Endometrium (tissue), 2 donors: ENCODE data around the gene XPO4.

Experiments
- FAIRE-seq: peaks from 2 replicates; lab custom pipeline; 2012; peaks lifted over from hg19 to GRCh38; lab: Jason Lieb, UNC
- donor health status: control.
- donor health status: control.

XPO4 gene

DNA sequence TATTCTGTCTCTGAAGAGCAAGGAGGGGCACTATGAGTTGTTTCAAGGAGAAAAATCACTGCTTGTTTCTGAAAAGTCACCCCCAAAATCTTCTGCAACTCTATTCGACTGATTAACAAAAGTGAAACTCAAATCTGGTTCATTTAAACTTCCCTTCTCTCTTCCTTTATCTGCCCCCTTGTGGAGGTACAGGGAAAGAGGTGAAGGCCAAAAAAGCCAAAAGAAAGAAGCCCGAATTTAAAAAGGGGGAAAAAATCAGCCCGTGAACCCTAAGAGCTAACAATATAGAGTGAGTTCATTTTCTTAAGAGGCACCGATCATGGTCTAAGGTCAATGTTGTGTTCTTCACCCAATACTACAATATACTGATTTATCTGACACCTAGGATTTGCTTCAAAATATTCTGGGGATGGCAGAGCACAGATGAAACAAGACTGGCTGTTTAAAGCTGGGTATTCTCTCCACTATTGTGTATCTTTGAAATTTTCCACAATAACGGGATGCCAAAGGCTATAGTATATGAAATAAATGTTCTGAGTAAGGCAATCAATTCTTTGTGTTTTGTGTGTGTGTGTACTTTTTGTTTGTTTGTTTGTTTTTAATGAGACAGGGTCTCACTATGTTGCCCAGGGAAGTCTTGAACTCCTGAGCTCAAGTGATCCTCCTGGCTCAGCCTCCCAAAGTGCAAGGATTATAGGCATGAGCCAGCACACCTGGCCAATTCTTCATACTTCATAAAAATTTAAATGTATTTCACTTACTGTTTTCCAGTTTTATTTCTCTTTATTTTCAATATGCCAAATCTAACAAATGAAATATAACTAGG, 73.8 kb downstream of the XPO4 start:
- FAIRE-seq: peak; percentile 86

DNA sequence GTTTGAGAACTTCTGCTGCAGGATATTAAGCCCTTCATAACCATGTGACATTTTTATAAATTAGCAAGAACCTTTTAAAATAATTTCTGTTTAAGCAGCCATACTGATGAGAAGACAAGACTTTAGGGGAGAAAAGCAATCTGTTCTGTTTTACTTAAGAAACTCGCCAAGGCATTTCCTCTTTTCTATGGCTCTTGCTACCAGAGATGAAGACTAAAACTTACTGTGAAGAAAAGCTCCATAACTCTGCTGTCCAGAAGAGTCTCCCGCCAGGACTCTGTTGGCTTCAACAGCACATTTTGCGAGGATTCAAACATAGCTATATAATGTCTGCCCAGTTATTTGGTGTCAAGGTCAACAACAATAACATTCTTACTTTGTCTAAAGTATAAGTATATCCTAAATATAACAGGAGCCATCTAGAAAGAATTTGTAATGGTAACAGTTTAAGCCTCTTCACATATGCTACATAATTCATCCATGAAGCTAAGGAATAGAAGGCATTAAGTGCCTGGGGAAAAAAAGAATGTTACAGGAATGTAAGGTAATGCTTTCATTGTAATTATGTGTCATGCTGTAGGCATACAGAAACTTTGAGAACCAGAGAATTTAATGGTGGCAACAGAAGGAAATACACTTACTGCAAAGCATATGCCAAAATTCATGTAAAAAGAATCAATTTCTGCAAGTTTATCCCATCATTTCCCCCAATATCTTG, 75.5 kb downstream of the XPO4 start:
- FAIRE-seq: no peak

DNA sequence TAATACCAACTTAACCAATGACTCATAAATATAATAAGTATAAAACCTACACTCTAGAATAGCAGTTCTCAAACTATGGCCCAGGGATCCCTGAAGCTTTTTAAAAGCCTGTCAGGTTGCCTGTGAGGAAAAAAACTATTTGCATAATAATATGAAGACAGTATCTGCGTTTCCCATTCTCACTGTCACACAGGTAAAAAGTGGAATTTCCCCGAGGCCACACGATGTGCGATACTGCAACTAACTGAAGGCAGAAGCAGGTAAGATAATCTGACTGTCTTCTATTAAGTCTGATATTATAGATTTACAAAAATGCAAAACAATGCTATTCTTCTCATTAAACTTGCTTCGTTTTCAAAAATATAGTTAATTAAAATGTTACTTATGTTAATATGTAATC, 76.2 kb downstream of the XPO4 start:
- FAIRE-seq: no peak

DNA sequence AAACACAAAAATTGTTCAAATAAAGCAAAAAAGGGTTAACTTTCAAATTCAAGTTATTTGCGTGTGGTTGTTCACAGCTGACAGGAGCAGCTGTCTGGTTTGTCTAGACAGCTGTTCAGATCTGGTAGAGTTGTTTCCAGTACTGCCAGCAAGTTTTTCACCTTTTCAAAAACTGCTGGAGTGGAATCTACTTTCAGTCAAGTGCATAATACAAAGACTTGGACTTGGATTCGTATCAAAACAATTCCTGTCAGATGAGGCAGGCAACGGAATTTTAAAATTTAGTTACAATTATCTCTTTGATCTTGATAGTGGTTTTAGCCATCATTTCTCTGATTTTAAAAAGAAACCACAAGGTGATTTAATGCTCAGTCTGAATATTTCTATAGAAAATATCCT, 77.1 kb downstream of the XPO4 start:
- FAIRE-seq: no peak

DNA sequence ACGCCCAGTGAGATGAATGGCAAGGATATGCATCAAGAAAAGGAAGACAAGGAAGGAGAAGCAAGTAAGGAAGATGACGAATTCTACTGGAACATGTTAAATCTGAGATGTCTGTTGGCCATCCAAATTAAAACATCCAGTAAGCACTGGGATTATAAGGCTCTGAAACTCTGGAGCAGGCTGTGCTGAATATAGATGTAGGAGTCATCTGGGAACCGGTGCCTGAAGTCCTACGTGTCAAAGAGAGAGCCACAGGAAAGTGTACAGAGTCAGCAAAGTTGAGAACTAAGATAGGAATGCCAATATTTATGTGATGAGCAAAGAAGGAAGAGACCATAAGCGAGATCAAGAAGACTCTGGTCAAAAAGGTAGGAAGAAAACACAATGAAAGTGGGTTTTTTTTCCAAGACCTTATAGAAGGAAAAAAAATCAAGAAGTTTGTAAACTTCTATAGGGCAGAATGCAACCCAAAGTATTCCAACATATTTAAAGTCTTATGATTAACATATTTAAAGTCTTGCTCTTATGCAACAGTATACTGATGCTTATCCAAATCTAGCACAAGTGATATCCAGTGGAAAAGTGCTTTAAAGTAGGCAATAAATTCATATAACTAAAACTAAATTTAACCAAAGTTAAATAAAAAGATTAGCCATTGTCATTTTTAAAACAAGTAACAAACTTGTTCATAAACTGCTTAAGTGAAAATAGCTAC, 77.6 kb downstream of the XPO4 start:
- no peak for FAIRE-seq

DNA sequence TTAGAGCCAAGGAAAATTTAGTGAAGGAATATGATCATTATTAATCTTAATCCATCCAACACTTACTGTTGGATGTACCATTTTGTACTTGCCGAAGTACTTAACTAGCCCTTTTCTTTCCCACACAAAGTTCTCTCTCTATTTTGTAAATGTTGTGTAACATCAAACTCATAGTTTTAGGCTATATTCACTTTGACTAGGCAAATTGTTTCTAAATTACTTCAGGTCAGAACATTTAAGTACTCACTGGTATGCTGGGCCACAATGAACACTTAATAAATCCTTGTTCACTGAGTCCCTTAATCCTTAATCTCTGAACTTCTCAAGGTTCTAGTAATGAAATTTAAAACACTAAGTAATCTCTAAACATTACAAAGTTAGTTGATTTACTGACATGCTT, 79.5 kb downstream of the XPO4 start:
- no peak for FAIRE-seq

DNA sequence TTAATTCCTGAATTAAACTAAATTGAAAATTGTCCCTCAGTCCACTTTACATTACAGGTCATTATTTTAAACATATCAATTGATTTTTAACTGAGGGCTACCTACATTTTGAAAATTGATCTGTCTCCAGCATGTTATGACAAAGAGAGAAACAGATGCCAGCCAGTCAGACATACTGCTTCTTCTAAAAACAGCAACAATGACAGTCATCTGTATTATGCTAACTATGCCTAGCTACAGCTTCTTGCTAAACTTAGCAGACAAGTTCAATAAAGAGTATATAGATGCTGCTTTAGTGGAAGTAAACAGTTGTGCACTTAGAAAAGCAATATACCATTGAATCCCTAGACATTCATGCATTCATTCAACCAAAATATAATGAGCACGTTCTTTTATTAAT, 80.1 kb downstream of the XPO4 start:
- FAIRE-seq: no peak

DNA sequence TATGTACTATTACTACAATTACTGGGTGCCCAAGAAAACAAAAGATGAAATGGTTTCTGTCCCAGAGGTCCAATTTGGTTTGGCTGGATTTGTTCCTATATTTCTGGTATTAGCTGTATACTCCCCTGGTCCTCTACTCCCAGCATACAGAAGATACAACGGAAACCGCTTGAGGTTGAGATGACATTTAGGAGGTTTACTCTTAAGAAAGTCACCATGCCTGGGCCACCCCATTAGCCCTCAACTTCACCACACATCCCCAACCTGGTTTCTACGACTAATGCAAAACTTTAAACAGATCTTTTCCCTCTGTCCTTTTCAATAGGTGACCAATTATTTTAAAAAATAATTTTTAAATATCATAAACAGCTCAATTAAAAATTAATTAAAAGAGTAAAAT, 82.8 kb downstream of the XPO4 start:
- FAIRE-seq: no peak

DNA sequence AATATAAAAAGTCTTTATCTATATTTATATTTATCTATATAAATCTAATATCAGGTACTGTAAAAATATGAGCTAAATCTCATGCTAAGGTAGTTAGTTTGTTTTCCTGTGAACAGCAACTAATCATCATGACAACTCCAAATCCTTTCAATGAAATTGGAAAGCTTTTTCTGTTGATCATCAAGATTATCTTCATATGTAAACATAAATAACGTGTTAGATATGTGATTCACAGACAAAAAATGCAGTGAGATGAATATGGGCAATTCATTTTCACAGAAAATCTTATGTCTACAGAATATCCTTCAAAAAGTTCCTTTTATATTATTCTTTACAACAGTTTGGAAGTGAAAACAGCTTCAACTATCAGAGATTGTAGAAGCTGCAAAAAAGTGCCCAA, 87.1 kb downstream of the XPO4 start:
- no peak for FAIRE-seq

DNA sequence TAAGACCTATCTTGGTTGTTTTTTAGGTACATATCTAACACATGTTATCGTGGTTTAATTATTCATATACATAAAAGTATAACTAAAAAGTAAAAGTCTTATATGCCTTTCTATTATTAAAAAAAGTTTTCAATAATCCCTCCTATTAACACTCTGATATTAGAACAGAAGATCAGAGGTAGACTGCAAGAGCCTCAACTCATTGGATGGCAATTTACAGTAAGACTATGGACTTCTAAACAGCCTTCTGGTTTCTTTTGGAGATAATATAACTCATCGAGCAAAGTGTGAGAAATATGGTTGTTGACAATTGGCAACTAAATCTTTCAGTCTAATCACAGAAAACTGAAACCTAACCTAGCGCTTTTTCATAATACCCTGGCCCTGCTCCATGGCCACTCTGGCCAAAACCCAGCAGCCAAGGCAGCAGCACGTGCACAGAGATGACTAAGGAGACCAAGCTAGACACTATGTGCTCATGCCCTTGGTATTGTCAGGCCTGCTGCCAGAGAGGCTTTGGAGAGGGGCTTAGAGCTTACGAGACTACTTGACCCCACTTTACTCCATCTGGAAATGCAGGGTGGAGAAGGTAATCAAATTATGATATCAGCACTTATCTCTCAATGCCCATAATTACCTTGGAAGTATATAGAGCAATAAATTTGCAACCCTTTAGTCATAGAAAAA, 88.2 kb downstream of the XPO4 start:
- no peak for FAIRE-seq

DNA sequence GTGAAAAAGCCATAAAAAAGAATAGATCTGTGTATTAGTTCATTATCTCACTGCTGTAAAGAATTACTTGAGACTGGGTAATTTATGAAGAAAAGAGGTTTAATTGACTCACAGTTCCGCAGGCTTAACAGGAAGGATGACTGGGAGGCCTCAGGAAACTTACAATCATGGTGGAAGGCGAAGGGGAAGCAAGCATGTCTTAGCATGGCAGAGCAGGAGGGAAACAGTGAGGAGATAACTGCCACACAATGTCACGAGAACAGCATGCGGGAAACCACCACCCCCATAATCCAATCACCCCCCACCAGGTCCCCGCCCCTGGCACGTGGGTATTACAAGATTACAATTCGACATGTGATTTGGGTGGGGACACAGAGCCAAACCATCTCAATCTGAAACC, 89.7 kb downstream of the XPO4 start:
- no peak for FAIRE-seq

DNA sequence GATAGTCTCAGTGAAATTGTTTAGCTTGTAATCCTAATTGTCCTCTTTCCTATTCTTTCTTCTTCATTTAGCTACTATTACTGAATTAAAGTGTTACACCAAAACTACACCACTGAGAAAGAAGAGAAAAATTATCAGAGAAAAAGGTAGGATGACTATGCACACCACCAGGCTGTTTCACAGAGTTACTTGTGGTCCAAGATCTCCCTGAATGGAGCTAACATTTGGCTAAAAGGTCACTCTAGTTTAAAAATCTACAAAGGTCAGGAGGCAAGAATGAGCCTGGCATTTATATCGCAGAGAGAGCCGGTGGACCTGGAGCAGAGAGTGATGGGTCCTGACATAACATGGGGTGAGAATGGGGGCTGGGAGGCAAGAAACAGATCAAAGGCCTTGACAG, 91.7 kb downstream of the XPO4 start:
- FAIRE-seq: no peak

DNA sequence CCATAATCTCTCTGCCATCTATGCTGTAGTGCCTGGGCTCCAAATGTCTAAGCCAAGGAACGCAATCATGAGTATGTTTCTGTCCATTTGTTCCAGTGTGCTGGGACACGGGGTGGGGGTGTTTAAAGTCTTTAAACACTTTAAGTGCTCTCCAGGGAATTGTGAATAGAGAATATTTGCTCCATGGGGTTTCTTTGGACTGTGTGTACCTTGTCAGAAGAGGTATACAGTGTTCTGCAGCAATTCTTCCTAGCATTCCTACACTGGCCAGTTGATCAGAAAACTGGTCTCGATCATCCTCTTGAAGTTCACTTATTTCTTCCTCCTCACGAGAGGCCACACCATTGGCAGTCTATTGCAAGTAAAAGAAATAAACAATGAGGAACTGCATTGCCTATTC, 93.7 kb downstream of the XPO4 start:
- FAIRE-seq: no peak

DNA sequence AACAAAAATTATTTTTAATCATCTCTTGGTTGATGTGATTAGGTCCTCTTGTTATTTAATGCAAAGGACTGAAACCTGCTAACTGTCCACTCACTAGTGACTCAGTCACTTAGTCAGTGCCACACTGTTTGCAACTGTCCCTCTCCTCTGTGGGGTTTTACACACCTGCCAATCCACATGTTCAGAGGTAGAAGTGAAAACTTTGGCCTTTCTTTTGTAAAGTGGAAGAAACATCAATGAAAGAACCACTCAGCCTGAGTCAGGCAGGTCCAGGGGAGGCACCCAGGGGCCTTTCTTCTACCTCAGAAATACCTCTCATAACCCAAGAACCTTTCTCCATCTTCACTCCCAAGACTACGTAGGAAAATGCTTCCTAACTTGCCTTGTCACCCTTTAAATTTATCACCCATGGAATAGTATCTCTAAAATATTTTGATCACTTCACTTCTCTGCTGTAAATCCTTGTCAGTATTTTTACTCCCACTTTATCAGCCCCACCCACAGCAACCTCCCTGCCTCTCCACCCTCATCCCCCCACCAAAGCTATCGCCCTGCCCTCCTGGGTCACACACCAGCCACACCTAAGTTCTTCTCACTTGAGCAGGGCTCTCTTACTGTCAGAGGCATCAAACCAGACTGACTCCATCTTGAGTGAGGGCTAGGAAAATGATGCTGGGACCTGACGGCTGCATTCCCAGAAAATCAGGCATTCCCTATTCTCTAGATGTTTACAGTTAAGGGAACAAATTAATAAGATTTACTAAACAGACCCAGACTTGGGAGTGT, 99.2 kb downstream of the XPO4 start:
- no peak for FAIRE-seq

DNA sequence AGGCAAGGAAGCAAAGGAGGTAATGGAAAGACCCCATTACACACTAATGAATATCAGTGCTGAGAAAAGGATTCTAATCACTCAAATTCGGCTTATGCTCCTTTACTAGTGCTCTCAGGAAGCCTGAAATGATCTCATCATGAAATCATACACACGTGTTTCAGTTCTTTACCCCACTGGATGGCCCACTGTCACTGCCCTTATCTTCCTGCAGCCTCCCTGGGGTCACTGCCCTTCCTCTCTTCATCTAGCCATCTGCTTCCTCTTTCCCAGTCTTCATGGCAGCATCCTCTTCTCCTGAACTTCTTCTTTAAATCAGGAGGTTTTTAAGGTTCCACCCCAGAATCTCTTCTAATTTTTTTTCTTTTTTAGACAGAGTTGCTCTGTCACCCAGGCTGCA, 100.8 kb downstream of the XPO4 start:
- no peak for FAIRE-seq

DNA sequence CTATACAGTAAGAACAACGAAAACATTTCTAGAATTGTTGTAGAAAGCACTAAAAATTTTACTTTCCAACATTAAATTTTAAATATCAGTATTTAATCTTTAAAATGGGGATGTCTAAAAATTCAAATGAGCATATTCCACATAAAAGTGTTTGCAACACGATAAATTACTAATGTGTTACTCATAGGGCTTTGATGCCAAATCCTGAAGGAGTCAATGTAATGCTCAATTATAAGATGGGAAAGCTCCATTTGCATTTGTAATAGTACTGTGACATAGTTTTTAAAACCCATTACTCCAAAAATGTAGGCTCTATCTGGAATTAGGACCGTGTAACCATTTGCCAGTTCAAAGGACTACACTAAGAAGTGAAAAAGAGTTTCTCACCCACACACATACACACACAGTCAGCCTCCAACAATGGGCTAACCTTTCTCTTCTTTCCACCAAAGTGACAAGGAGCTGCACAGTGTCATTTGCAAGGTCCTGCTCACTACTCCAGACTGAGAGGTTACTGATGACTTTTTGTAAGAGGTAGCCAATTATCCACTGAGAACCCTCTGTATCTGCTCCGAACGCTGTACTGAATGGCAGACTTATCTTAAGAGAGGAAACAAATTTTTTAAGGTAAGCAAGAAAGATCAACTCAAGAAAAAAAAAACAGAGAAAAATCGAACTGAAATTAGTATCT, 102.7 kb downstream of the XPO4 start:
- FAIRE-seq: peak; percentile 81

DNA sequence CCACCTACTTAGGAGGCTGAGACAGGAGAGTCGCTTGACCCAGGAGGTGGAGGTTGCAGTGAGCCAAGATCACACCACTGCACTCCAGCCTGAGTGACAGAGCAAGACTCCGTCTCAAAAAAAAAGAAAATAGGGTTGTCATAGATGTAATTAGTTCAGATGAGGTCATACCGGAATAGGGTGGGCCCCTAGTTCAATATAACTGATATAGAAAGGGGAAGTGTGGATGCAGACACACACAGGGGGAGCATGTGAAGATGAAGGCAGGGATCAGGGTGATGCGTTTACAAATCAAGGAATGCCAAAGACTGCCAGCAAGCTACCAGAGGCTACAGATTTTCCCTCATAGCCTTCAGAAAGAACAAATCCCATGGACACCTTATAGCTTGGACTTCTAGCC, 104.5 kb downstream of the XPO4 start:
- no peak for FAIRE-seq

DNA sequence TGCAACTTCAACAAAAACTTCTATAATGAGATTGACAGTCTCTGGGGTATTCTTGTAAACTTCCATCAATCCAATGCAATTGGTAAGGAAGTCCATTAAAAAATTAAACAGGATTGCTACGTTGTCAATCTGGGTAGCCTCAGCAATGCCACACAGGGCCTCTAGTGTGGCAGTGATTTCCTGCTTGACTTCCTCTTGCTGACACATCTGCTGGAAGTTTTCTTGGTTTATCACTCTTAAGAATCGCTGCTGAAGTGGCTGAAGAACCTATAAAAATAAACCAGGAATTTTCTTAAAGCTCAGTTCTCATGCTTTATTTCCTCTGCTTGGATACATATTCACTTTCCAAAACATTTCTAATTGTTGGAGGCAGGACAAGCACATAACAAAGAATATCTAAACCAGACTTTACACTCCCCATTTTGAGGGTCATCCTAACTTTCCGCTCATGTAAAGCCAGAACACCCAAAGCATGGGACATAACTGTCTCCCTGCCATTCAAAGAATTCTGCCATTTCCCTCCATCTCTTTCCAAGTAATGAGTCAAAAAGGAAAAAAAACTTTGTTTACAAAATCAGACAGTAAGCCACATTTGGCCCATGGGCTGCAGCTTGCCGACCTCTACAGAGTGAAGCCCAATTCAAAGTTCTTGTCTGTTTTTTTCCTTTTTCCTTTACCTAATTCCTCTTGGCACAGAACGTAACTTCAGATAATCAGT, 105.6 kb downstream of the XPO4 start:
- peak; percentile 98 for FAIRE-seq

DNA sequence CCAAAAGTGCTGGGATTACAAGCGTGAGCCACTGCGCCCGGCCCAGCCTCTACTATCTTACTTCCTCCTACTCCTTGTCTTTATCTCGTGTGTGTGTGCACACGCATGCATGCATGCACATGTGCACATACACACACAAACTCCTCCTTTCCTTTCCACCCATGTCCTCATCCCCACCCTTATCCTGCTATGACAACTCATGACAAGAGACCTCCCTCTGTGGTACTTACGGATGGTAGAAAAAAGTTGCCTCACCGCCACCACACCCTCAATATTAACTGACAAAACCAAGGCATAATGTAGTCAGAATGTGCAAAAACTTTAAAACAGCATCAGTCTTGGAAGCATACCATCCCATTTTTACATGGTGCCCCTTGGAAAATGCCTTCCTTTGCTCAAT, 112.9 kb downstream of the XPO4 start:
- no peak for FAIRE-seq

DNA sequence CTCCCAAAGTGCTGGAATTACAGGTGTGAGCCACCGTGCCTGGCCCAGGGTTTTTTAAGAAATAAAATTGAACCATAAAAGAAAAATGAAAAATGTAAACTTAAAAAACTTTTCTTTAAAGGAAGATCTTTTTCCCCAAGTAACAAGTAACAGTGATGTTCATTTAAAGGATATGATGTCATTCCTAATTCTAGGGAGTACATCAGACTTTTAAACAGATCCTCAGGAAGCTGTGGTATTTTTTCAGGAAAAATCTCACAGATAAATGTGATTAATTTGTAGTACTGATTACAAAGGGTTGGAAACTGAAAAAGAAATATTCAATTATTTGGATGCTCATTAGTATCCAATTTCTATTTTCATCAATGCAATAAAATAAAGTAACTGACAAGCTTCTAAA, 114.2 kb downstream of the XPO4 start:
- peak; percentile 76 for FAIRE-seq

DNA sequence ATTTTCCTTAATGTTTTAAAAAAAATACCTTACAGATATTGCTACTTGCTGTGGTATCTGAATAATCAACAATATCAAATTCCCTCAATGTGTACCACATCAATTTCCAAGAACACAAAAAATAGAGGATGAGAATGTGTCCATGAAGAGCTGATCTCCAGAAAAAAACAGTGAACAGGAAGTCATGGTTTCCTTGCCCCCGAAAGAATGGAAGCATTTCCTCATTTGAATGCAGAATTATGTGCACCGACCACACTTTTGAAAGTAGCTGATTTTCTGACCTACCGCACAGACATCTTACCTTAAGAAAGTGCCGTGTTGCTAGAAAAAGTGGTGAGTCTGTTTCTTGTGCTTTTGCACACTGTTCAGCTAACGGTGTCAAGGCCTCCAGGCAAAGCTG, 115.4 kb downstream of the XPO4 start:
- FAIRE-seq: no peak
